GM10266 (cell line): ENCODE results near the gene PNLDC1.

Experiments used
- DNase-seq: peaks from one replicate; pipeline ENCODE4 v3.0.0; 2012; ENCODE audit errors: extremely low spot score
- TF ChIP-seq, protein P1 (sequence below): IDR thresholded peaks from 2 replicates; pipeline ENCODE4 v1.5.1; 2012; ENCODE audit warnings: mild to moderate bottlenecking, low read depth; ENCODE audit not compliant: control insufficient read depth, insufficient read depth; ENCODE audit errors: missing control alignments

The PNLDC1 gene, protein sequence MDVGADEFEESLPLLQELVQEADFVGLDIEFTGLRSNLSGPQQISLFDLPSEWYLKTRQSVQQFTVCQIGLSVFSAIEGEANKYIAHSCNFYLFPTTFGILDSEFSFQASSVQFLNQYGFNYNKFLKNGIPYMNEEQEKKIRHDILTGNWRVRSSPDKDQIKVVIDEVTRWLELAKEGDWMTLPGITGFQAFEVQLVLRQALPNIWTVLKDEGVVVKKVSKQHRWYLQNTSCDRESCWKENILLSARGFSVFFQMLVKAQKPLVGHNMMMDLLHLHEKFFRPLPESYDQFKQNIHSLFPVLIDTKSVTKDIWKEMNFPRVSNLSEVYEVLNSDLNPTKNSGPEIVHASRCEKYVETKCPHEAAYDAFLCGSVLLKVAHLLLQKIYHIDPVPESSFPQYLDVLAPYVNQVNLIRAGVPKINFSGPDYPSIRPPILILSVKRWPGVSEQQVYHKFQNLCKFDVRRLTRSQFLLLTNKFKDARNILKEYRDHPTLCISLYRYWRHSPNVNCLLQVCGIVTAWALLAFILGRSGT

DNA sequence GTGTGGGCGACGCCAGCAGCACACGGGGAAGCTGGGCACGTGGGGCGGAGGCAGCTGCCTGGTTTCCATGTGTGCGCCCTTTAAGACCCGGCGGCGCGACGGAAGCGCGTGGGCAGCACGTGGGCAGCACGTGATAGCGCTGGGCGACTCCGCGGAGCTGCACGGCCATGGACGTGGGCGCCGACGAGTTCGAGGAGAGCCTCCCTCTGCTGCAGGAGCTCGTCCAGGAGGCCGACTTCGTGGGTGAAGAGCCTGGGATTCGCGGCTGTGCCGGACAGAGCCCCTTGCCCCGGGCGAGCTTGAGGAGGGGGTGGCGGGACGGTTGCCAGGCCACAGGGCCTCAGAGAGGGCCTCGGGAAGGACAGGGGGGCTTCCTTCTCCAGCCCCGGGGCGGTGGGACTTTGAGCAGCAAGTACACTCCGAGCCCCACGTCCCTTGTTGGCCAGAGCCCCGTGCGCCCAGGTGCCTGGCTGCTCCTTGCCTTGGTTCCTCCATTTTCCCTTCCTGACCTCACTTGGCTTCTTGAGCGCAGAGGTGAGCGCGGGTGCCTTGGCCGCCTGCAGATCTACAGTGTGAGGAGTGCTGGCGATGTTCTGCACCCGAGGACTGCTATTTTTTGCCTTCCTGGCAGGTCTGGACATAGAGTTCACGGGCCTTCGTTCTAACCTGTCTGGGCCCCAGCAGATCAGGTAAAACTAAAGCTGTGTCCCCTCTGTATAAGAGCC lies at the start of gene PNLDC1:
PNLDC1 (plus strand) TSS at position 136 of the 725 bp plus-strand sequence; CDS start at position 168, 32 bp downstream.
- TF ChIP-seq, protein P1, sequence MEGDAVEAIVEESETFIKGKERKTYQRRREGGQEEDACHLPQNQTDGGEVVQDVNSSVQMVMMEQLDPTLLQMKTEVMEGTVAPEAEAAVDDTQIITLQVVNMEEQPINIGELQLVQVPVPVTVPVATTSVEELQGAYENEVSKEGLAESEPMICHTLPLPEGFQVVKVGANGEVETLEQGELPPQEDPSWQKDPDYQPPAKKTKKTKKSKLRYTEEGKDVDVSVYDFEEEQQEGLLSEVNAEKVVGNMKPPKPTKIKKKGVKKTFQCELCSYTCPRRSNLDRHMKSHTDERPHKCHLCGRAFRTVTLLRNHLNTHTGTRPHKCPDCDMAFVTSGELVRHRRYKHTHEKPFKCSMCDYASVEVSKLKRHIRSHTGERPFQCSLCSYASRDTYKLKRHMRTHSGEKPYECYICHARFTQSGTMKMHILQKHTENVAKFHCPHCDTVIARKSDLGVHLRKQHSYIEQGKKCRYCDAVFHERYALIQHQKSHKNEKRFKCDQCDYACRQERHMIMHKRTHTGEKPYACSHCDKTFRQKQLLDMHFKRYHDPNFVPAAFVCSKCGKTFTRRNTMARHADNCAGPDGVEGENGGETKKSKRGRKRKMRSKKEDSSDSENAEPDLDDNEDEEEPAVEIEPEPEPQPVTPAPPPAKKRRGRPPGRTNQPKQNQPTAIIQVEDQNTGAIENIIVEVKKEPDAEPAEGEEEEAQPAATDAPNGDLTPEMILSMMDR = no peak
- no peak for DNase-seq

DNA sequence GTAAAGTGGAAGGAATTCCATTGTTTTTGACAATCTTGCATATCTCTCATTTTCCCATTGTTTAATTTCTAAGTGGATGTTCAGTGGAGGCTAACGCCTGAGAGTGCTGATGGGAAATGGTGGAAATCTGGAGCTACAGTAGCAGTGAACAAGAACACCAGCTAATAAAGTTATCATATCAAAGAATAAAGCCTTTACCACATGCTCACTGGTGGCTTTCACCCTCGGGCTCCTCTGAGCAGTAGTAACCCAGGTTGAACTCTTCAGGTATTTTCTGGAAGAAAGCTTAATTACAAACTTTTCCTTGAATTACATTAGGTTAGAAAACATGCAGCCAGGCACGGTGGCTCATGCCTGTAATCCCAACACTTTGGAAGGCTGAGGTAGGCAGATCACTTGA lies 48.6 kb upstream of the PNLDC1 start:
- TF ChIP-seq, protein P1 = no peak
- DNase-seq = no peak

DNA sequence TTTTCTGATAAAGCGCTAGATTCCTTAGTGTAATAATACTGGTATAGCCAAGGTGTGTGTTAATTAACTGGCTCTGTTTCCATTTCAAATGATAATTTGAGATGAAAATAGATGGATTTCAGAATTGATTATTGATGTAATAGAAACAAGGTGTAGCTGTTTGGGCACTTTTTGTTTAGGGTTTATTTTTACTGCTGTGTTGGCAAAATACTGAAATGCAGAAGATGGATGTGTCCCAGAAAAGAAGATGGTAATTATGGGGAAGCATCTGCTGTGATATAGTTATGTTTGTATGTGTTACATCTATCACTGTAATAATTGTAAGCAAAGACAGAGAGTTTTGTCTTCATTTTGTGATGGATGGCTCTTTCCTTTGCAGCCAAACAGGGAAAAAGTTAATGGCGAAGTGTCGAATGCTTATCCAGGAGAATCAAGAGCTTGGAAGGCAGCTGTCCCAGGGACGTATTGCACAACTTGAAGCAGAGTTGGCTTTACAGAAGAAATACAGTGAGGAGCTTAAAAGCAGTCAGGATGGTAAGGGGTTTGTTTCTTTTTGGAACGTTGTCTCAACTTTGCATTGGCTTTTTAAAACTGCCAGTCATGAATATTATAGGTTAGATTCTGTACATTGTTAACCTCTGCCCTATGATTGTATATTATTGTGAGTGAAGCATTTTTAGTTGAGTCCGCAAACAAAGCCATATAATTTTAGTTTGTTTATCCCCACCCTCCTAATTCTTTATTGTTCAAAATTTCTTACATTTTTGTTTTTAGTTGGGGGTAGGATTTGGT lies 46.8 kb upstream of the PNLDC1 start:
- DNase-seq = no peak
- TF ChIP-seq, protein P1 = no peak

DNA sequence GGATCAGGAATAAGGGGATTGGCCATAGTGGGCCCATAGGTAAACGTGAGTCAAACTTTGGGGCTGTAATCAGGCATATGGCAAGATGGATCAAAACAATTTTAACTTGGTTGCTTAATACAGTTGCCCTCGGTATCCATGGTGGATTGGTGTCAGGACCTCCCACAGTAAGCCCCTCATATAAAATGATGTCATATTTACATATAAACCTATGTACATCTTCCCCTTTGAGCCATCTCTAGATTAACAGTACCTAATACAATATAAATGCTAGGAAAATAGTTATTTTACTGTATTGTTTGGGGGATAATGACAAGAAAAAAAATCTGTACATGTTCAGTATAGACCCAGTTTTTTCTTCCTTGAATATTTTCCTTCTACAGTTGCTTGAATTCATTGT lies 45.7 kb upstream of the PNLDC1 start:
- TF ChIP-seq, protein P1 = no peak
- no peak for DNase-seq

DNA sequence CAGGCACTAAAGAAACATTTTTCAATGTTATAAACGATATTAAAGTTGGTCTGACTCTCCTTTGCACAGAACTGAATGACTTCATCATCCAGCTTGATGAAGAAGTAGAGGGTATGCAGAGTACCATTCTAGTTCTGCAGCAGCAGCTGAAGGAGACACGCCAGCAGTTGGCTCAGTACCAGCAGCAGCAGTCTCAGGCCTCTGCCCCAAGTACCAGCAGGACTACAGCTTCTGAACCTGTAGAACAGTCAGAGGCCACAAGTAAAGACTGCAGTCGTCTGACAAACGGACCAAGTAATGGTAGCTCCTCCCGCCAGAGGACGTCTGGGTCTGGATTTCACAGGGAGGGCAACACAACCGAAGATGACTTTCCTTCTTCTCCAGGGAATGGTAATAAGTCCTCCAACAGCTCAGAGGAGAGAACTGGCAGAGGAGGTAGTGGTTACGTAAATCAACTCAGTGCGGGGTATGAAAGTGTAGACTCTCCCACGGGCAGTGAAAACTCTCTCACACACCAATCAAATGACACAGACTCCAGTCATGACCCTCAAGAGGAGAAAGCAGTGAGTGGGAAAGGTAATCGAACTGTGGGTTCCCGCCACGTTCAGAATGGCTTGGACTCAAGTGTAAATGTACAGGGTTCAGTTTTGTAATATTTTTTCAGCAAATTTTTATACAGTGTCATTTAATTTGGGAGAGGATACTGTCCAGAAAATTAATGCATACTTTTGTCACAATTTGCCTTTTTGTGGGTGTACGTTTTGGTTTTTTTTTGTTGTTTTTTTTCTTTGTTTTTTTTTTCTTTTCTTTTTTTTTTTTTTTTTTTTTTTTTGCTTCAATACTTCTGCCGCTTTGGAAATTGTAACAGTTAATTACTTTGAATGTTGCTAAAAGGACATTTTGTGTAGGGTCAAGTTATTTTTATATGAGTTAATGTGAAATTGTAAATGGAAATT lies 44.8 kb upstream of the PNLDC1 start:
- DNase-seq = no peak
- TF ChIP-seq, protein P1 = no peak

DNA sequence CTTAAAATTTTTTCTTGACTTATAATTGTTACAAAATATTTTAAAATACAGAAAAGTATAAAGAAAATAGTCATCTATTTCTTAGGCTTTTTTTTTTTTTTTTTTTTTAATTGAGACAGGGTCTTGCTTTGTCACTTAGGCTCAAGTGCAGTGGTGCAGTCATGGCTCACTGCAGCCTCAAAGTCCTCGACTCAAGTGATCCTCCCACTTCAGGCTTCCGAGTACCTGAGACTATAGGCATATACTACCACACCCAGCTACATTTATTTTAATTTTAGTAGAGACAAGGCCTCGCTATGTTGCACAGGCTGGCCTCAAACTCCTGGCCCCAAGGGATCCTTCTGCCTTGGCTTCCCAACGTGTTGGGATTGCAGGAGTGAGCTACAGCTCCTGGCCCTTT lies 43.6 kb upstream of the PNLDC1 start:
- no peak for DNase-seq
- TF ChIP-seq, protein P1 = no peak
